ENCODE measurements around the gene KLC1.

DNA sequence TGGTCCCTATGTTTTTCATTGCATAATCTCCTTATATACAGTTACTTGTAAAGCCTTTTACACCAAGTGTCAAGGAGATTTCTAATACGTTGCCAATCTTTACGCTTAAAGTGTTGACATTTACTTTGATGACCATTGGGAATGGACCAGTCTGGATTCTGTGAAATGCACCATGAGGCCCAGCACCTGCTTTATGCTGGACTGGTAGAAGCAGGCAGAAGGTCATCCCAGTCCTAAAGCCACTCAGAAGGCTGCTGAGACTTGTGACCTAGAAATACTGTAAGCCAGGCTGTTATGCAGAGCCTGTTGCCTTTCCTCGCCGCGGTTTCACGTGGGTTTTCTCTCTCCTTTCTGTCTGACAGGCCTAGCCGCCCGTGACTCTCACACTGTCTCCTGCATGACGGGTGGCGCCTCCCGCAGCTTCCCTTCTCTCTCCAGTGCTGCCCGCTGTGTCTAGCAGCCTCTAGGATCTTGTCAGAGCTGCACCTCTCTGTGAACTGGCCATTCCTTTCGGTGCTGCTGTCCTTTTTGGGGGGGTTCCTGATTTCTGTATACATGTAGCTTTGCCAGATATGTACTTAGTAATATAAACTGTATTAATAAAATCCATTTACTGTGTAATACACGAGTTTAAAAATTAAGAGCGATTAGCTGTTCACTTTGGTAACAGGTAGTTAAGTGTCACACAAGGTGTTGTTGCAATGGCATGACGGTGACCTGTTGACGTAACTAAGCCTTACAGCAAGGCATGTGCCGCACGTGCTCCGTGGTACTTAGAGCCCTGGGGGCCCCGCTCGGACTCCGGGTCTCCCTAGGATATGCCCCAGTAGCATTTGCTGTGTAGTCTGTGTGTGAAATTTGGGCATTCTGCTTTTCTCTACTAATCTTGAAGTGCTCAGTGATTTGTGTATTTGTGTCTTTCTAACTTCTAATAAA lies 56.5 kb downstream of the KLC1 start:
- TF ChIP-seq POLR2A (IDR thresholded peaks at IDR 0.05; ENCODE audit: low read depth, low read length) = no peak
- no peak for TF ChIP-seq PAX5 (IDR thresholded peaks at IDR 0.05; ENCODE audit: insufficient read depth, low read length, severe bottlenecking)
- TF ChIP-seq POLR2AphosphoS5 (IDR thresholded peaks at IDR 0.05; ENCODE audit: low read depth, low read length) = no peak
- no peak for TF ChIP-seq TAF1 (IDR thresholded peaks at IDR 0.05; ENCODE audit: low read depth, low read length)
- no peak for TF ChIP-seq SPI1 (IDR thresholded peaks at IDR 0.05; ENCODE audit: low read depth, low read length)

Data from GM12891 (cell line).